NCI-H69 (cell line): ENCODE results near the gene TMEM38B.

Source experiments
- DNase-seq: peaks from one replicate; lab custom pipeline; 2025; lab: John Stamatoyannopoulos, UW

The TMEM38B gene, protein sequence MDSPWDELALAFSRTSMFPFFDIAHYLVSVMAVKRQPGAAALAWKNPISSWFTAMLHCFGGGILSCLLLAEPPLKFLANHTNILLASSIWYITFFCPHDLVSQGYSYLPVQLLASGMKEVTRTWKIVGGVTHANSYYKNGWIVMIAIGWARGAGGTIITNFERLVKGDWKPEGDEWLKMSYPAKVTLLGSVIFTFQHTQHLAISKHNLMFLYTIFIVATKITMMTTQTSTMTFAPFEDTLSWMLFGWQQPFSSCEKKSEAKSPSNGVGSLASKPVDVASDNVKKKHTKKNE

DNA sequence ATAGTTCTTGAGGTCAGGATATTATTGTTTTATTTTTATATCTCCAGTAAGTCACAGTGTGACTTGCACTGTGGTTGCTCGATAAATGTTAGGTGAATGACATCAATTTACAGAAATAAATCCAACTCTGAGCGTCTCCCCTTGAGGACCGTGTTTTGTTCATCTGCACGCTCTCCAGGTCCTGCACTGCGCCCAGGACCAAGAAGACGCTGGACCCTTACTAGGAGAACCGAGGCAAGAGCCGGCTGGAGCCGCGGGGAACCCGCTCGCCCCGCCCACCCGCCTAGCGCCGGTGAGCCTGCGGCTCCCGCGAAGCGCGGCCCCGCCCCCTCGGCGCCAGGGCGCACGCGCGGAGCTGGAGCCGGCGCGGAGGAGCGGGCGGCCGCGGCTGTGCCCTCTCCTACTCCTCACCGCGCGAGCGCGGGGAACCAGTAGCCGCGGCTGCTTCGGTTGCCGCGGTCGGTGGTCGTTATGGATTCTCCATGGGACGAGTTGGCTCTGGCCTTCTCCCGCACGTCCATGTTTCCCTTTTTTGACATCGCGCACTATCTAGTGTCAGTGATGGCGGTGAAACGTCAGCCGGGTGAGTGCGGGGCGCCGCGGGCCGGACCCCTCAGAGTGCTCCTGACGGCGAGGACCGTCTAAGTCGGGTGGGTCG lies at the start of gene TMEM38B:
Gene TMEM38B (plus strand): TSS at position 352 of the 658 bp plus-strand sequence. CDS start 120 bp downstream, at position 472.
- peak; percentile 94 for DNase-seq

DNA sequence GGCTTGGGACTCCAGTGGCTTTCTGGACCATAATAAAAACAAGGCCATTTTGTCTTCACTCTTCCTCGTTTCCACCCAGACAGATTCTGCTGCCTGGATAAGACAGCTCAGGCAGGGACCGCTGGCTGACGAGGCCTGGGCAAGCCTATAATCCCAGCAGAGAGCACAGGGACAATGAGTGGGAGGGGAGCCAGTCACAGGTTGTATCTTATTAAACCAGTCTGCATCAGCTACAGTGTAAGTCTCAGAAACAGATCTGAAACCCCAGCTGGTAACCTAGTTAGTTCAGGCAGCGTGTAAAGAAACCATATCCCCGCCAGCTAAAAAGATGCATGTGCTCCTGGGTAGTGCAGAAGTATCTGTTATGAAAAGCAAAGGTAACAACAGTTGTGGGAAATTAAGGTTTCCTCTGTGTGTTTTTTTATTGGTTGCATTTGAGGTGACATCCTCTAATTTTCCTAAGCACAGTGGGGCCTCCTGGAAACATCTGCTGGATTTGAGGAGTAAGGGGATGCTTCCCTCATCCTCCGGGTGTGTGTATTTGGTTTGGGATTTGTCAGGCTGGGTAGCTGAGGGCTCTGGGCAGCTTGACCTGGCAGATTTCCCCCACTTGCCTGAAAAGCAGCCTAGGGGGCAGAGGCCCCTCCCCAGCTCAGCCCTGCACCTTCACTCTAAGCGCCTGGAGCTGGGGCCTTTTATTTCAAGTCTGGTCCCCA lies 47.3 kb upstream of the TMEM38B start:
- peak; percentile 66 for DNase-seq

DNA sequence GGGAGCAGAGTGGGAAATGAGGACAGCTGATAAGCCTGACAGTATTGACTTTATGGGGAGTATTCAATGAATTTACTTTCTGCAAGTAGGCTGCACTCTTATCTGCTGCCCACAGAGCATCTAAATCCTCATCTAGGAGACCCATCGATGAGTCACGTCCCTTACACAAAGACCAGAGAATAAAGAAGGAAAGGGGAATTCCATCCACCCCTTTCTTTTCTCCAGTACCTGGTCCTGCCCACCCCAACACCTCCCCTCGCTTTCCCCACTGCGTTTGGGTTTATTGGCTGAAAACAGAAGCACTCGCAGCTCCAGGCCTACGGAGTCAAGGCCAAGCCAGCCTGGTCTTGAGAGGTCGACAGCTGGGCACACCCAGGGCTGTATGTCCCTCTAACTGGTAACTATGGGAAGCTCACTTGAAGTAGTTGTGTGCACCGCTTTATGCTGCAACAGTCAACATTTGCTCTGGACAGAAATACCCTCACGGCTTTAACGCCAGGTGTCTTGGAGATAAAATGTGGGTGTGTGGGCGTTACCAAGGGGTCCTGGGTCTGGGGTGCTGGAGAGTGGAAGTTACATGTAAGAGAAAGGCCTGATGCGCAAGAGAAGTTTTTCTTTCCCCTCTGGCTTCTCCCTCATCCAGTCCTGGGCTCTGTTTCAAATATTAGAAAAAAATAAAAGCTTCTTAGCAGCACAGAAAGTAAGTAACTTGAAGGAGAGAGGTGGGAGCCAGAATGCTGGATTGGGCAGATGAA lies 46.6 kb upstream of the TMEM38B start:
- DNase-seq: peak; percentile 35

DNA sequence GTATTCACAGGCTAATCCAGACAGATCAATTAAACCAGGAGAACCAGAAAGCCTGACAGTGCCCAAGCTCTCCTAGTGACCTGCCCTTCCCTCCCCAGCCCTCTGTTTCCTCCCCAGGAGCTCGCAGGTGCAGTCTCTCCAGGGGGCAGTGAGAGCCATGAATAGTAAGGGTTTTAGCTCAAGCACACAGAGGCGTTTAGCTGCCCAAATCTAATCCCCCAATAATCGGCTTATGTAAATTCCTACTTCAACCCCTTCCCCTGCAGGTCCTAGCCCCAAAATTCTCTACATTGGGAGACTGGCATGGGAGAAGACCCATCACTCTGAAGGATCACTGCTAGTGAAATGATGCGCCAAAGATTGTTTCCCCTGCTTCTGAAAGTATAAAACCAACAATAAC lies 42.5 kb upstream of the TMEM38B start:
- peak; percentile 52 for DNase-seq

DNA sequence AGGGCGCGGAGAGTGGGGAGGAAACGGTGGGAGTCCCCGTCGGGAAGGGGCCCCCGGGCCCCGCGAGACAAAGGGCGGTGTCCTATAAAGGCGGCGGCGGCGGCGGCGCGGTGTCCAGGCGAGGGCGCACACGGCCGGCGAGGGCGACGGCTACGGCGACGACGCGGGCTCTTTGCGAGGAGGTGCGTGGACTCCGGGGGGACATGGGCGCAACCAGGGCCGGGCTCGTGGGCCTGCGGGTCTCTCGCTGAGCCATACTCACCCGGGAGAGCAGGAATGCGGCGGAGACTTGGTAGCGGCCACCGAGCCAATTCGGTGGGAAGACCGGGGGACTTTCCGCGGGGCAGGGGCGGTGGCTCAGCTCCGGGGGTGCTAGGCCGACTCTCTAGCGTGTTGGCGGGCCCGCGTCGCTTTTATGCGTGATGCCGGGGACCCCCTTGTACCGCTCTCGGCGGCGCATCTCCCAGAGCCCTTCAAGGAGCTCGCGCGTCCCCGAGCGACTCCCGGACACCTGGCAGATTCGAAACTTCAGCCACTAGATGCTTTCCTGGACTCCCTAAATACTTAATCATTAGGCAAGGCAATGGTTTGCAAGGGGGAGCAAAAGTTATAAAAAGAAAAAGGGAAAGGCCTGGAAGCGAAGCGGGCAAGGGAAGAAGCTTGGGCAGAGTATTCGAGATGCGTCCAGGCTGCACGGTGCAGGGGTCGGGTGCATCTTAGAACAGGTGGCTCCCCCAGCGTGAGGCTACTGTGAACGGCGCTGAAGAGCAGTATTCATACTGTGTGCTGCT lies 38.0 kb upstream of the TMEM38B start:
- peak; percentile 73 for DNase-seq

DNA sequence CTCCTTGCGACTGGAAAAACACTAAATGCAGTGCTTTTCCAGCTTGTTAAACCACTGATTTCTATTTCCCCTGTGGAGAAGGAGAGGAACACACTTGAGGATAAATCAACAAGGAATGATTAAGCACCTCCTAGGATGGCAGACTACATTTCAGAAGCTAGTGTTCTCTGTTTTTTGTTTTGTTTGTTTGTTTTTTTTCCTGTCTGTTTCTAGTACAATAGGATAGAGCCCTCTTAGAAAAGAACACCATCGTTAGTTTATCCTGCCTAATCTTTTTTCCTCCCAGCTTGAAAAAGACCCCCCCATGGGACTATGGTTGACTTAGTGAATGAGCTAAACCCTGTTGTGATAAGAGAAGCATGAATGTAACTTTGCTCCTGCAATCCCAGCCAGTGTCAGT lies 36.0 kb upstream of the TMEM38B start:
- no peak for DNase-seq

DNA sequence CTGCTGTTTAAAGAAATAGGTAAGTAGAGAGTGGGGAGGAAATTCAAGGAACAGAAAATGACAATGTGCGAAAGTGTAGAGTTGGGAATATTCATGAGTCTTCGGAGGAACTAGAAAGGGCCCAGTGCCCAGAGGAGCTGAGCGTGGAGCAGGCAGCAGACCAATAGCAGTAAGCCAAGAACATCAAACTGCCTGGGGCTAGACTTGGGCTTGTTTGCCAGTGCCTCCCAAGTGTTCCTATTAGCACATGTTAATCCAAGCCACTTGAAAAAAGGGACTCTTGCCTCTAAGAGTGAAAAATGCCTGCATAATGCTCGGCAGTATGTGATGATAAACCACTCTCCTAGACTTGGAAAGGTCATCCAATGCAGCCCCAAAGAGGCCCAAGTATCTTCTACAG lies 33.3 kb upstream of the TMEM38B start:
- DNase-seq: no peak

DNA sequence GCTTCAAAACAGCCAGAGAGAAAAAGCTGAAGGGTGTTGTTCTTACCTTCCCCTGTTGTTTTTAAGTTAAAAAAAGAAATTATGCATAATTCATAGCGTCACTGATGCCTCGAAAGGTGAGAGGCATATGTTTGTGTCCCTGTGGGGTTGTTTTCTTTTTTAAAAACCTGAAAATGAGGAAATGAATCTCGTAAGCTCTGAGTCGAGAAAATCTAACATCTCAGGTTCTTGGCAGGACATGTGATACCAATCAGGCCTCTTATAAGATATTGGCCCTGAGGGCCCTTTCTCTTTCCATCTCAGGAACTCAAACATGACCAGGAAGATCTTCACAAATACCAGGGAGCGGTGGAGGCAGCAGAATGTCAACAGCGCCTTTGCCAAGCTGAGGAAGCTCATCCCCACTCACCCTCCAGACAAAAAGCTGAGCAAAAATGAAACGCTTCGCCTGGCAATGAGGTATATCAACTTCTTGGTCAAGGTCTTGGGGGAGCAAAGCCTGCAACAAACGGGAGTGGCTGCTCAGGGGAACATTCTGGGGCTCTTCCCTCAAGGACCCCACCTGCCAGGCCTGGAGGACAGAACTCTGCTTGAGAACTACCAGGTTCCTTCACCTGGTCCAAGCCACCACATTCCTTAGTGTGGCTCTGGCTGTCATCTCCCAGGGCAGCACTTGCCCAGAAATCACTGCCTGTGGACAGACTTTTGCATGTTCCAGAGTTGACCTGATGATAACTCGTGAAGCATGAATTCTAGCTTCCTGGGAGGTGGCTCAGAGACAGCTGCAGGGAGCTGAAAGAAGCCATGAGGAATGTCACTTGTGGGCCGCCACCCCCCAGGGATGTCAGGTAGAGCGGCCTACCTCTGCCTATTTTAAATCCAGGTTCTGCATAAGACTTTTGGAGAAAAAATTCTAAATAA lies 31.9 kb upstream of the TMEM38B start, which contains the start of gene TAL2:
Gene TAL2 (plus strand): TSS at position 274 of the 921 bp plus-strand sequence. CDS start 40 bp downstream, at position 314.
- no peak for DNase-seq

DNA sequence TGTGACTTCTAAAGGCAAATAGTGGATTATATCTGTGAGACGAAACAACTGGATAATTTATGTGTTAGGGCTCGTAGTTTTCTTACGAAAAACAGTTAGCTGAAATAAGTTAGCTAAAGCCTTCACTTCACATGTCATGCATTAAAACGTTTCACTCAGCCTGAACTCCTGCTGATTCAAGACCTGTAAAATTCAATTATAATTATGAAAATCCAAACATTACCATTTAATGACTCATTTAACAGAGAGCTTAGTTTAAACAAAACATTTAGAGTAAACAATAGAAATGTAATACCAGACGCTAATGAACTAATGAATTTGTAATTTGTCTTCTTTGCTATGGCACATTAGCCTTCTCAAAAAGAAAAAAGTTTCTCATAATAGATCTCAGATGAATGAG lies 30.4 kb upstream of the TMEM38B start:
- DNase-seq: peak; percentile 67

DNA sequence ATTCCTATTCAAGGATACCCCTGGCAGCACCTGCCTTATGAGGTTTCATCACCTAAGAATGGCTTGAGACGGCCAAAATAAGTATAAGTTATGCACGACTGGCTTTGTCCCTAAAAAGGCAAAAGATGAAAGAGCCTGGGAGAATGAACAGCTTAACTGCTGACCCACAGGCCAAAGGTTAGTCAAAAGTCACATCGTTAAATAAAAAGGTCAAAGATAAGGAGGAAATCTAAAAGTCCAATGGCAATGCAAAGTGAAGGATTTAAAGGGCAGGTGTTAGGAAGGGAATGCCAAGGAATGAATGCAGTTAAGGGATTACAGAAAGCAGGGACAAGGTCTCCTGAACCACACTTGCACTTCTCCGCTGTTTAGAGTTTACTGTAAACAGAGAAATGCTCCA lies 26.5 kb upstream of the TMEM38B start:
- DNase-seq: no peak

DNA sequence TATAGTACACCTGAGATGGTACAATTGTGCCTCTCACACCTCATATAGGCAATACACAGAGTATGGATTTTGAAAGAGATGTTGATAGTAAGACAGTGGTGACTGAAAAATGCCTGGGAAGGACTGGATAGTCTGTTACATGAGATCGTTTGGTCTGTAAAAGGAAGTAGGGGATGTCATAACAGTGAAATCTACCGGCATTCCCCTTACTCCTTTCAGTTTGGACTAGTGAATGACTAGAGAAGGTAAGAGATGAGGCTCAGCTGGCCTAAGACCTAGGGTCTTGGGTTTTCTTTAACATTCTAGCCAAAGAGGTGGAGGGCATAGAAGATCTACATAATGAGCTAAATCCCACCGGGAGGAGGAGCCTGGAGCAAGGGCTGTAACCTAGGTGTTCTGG lies 24.0 kb upstream of the TMEM38B start:
- DNase-seq: no peak

DNA sequence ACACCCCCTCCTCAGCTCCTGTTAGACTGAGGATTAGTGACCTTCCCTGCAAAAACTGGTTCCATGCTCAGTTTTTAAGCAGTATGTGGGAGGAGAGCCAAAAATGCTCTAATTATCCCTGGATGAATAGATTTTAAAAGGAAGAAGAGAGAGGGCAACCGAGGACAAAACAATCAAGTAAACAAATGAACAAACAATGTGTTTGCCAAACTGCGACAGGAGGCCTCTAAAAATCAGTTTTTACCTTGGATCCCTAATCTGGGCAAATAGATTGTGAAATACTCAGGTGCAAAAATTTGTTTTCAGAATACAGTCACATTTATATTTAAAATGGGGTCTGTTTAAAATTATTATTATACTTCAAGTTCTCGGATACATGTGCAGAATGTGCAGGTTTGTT lies 23.6 kb upstream of the TMEM38B start:
- DNase-seq: no peak

DNA sequence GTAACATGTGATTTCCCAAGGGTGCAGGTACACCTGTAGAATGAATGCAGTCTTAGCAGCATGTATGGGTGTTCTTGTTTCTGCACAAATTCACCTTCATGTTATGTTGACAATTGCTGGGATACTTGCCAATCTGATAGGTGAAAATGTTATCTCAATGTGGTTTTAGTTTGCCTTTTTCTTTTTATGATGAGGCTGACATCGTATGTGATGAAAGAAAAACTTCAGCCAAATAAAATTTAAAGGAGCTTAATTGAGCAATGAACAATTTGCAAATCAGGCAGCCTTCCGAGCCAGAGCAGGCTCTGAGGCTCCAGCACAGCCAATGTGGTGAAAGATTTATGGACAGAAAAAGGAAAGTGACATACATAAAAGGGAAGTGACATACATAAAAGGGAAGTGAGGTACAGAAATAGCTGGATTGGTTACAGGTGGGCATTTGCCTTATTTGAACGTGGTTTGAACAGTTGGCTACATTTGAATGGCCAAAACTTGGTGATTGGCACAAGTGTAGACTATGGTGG lies 21.6 kb upstream of the TMEM38B start:
- DNase-seq: no peak

DNA sequence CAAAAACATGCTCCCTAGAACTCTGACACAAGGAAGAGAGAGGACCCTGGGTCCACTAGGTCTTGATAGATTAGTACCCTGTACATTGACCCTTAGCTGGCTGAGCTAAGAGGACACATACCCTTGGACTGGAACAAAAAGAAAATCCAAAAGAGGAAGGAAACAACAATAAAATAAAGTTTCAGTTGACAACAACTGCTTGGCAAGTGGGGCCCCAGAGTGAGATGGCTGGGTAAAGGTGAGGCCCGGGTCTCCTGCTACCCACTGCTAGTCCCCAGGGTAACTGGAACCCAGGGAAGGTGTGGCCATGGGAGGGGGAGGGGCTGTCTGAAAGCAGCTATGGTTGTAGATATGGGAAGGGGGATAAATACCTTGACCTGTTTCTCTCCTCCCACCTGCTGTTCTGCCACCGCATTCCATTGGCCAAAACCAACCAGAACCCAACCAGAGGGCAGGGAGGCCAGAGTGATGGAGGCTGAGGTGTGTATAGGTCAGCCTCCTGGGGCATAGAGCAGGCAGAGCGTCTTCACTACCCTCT lies 20.4 kb upstream of the TMEM38B start:
- no peak for DNase-seq

DNA sequence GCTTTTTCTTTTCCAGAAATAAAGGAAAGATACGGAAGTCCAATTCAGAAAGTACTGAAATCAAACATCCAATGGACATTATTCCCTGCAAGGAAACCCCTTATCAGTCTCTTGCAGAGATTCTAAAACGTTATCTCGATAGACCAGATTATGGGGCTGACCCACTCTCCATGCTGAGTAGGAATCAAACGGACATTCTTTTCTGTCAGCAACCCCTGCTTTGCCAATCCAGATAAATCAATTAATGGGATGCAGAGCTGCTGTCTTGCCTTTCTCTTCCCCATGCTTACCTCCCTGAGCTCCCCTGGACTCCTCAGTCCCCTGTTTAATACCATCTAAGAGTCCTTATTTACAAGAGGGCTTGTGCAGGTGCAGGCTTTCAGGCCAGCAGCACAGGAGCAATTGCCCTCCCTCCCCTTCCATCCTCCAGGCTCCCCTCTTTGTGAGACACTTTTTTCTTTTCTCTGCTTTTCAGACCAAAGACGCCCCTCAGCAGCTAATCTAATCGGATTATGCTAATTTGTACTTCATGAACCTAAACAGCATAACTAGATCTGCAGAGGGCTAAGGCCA lies 17.9 kb upstream of the TMEM38B start:
- DNase-seq: no peak

DNA sequence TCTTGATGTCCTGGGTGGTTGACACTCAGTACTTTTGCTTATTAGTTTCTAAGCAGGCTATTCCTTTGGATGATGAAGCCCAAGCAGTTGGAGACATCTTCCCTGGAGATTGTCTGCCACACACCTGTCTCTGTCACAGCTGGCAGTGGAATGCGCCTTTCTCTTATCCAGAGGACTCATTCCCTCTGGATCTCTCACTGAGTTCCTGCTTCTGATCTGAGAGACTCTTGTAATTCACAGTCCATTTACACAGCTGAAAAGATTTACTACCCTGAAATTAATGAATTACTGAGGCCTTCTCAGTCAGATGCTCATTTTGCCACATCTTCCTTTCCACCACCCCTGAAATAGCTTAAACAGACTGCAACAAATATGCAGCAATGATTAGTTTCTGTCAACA lies 16.2 kb upstream of the TMEM38B start:
- DNase-seq: peak; percentile 65

DNA sequence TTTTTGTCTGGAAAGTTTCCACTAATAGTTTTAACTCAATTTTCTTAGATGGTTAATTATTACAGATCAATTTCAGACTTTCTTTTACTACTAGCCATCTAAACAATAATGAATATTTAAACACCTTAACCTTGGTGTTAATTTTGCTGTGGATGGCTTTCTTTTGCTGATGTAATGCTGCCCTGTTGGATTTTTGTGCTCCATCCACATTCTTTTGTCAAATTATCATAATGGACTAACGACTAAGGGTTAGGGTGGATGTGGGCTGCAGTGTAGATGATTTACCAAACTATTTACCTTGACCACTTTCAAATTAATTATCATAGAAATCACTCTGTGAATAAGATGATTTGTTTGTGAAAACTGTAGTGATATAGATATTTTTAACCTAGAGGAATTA lies 15.6 kb upstream of the TMEM38B start:
- no peak for DNase-seq

DNA sequence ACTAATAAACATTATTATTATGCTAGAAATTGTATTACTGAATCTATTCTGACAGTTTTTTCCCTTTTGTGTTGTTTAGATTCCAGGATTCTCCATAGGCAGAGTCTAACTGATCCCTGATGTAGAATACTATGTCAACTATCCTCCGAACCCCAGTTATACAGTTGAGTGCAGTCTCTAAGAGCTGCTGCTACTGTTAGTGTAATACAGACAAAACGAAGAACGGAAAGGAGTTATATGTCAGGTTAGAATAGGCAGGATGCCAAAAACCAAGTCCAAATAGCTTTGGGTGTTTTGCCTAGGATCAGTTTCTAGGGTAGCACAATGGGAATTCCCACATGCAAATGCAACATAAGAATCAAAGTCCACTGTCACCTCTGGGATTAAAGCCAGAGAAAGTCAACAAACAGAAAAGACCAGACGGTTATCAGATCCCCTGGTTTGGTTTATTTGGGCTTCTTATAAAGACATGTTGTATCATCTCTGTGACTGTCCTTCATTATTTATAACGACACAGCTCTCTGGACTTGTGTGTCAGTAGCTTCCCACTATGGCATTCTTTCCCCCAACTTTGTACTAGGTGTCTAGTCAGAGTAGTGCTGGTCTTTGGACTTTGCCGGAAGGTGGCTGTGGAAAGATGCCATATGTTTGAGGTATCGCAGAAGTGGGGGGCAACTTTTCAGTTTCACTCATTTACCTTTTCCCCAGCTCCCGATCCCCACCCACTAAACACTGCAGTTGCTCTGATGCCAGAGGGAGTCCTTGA lies 14.9 kb upstream of the TMEM38B start:
- DNase-seq: peak; percentile 89

DNA sequence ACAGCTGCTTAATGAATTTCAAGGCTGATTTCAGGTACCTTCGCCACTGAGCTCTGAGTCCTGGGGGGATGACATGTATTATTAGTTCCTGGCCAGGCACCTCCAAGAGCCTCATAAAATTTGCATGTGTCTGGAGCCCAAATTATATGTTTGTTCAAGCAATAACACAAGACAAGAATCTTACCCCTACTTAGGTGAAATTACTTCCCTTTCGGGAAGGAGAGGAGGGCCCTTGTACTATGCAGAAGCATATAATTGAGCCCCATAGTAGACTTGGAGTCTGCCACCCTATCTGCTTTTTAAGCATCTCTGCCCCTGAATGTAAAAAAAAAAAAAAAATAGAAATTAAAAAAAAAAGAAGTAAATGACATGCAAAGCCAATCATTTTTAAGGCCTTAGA lies 13.0 kb upstream of the TMEM38B start:
- DNase-seq: peak; percentile 60
